ENCODE data around the gene KLF1.

Gene KLF1

GRCh38 chr19:12838182-12838885 is 48.7 kb downstream of the KLF1 start, which contains the start of gene MAST1:
MAST1 (plus strand) TSS chr19:12838515; CDS start chr19:12838573, 58 bp downstream.
- DNase-seq (ENCODE audit: low read depth): no peak

DNA sequence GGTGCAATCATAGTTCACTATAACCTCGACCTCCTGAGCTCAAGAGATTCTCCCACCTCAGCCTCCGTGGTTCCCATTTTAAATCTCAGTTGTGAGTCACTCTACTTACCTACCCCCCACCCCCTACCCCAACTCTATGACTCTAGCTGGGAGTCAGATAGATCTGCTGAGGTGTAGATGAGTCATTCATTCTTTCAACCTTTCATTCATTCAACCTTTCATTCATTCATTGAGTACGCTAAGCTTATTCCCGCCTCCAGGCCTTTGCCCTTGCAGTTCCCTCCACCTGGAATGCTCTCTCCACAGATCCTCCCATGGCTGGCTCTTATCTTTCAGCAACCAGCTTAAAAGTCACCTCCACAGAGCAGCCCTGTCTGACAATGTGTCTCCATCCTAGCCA is 49.8 kb downstream of the KLF1 start:
- no peak for DNase-seq (ENCODE audit: low read depth)

DNA sequence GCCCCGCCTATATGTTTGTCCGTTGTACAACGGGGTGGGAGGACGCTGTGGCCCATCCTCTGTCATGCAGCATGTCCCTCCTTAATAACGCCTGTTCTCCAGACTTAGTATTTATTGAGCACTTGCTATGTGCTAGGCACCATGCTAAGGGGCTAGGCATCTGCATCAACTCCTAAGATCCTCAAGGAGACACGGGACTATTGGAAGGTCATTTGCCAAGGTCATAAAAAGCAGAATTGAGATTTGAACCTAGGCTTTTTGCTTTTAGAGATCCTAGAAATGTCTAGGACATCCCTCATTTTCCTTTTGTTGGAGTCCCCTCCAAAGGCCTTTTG is 50.5 kb downstream of the KLF1 start:
- no peak for DNase-seq (ENCODE audit: low read depth)

GRCh38 chr19:12834976-12835757 is 51.8 kb downstream of the KLF1 start:
- no peak for DNase-seq (ENCODE audit: low read depth)

- DNase-seq (ENCODE audit: low read depth): no peak
Measured at GRCh38 chr19:12834566-12834943, 52.4 kb downstream of the KLF1 start, which contains the start of gene RTBDN. RTBDN (minus strand) TSS chr19:12834579; CDS start chr19:12829979, 4,600 bp downstream.

All from fibroblast of gingiva (primary cell).